Measurements from ENCODE around the gene MFSD1.

MFSD1 gene

GRCh38 chr3:158863247-158863646 lies 61.4 kb downstream of the MFSD1 start:
- no peak for ATAC-seq
- TF ChIP-seq RARB (CRISPR knock-in tag; IDR thresholded peaks at IDR 0.05) (no peak), ISL1 (CRISPR knock-in tag; IDR thresholded peaks at IDR 0.05) (no peak), ZNF70 (CRISPR knock-in tag; IDR thresholded peaks at IDR 0.05) (no peak), ARNTL (CRISPR knock-in tag; IDR thresholded peaks at IDR 0.05; ENCODE audit: borderline replicate concordance, low read depth) (no peak), ZNF565 (CRISPR knock-in tag; conservative IDR thresholded peaks at IDR 0.05; ENCODE audit: low read depth) (no peak), GLIS3 (CRISPR knock-in tag; IDR thresholded peaks at IDR 0.05) (no peak), CREB5 (CRISPR knock-in tag; IDR thresholded peaks at IDR 0.05; ENCODE audit: low read depth) (no peak)

GRCh38 chr3:158864492-158864891 lies 62.6 kb downstream of the MFSD1 start:
- no peak for ATAC-seq
- TF ChIP-seq PPARA (CRISPR knock-in tag; IDR thresholded peaks at IDR 0.05; ENCODE audit: borderline replicate concordance): no peak
- TF ChIP-seq GLIS3 (CRISPR knock-in tag; IDR thresholded peaks at IDR 0.05): no peak
- TF ChIP-seq ZC3H10 (CRISPR knock-in tag; IDR thresholded peaks at IDR 0.05): no peak
- no peak for TF ChIP-seq RARB (CRISPR knock-in tag; IDR thresholded peaks at IDR 0.05)
- no peak for TF ChIP-seq ZNF565 (CRISPR knock-in tag; conservative IDR thresholded peaks at IDR 0.05; ENCODE audit: low read depth)
- no peak for TF ChIP-seq ESRRG (CRISPR knock-in tag; IDR thresholded peaks at IDR 0.05)
- no peak for TF ChIP-seq POU6F1 (CRISPR knock-in tag; IDR thresholded peaks at IDR 0.05; ENCODE audit: borderline replicate concordance, low read depth)
- TF ChIP-seq ZFP30 (CRISPR knock-in tag; IDR thresholded peaks at IDR 0.05): no peak
- no peak for TF ChIP-seq CREB5 (CRISPR knock-in tag; IDR thresholded peaks at IDR 0.05; ENCODE audit: low read depth)
- no peak for TF ChIP-seq ARNTL (CRISPR knock-in tag; IDR thresholded peaks at IDR 0.05; ENCODE audit: borderline replicate concordance, low read depth)
- TF ChIP-seq BACH2 (CRISPR knock-in tag; IDR thresholded peaks at IDR 0.05; ENCODE audit: borderline replicate concordance): no peak
- TF ChIP-seq TOX (CRISPR knock-in tag; IDR thresholded peaks at IDR 0.05; ENCODE audit: borderline replicate concordance): no peak
- TF ChIP-seq ZFP3 (CRISPR knock-in tag; IDR thresholded peaks at IDR 0.05): no peak

GRCh38 chr3:158875700-158876099 lies 73.8 kb downstream of the MFSD1 start:
- TF ChIP-seq TOX (CRISPR knock-in tag; IDR thresholded peaks at IDR 0.05; ENCODE audit: borderline replicate concordance) (no peak), GLIS3 (CRISPR knock-in tag; IDR thresholded peaks at IDR 0.05) (no peak), RARB (CRISPR knock-in tag; IDR thresholded peaks at IDR 0.05) (no peak), ESRRG (CRISPR knock-in tag; IDR thresholded peaks at IDR 0.05) (no peak), ZC3H10 (CRISPR knock-in tag; IDR thresholded peaks at IDR 0.05) (no peak), ZFP30 (CRISPR knock-in tag; IDR thresholded peaks at IDR 0.05) (no peak), OSR1 (CRISPR knock-in tag; IDR thresholded peaks at IDR 0.05) (no peak), ZNF70 (CRISPR knock-in tag; IDR thresholded peaks at IDR 0.05) (no peak), ARNTL (CRISPR knock-in tag; IDR thresholded peaks at IDR 0.05; ENCODE audit: borderline replicate concordance, low read depth) (no peak), SNAI2 (CRISPR knock-in tag; IDR thresholded peaks at IDR 0.05) (no peak), POU6F1 (CRISPR knock-in tag; IDR thresholded peaks at IDR 0.05; ENCODE audit: borderline replicate concordance, low read depth) (no peak), CREB5 (CRISPR knock-in tag; IDR thresholded peaks at IDR 0.05; ENCODE audit: low read depth) (no peak), PPARA (CRISPR knock-in tag; IDR thresholded peaks at IDR 0.05; ENCODE audit: borderline replicate concordance) (no peak), BACH2 (CRISPR knock-in tag; IDR thresholded peaks at IDR 0.05; ENCODE audit: borderline replicate concordance) (no peak), CSRNP3 (CRISPR knock-in tag; IDR thresholded peaks at IDR 0.05) (no peak), ZNF8 (CRISPR knock-in tag; IDR thresholded peaks at IDR 0.05) (no peak), ISL1 (CRISPR knock-in tag; IDR thresholded peaks at IDR 0.05) (no peak), TCF4 (CRISPR knock-in tag; IDR thresholded peaks at IDR 0.05; ENCODE audit: borderline replicate concordance) (no peak), ZFP3 (CRISPR knock-in tag; IDR thresholded peaks at IDR 0.05) (no peak)
- no peak for ATAC-seq
